ENCODE results near the gene PAXIP1.
"Not testable (repeated sequence)": the region's sequence is repeated elsewhere in the genome, so short reads cannot be mapped to it uniquely, and the experiment has no call there.

The PAXIP1 gene

GRCh38 chr7:154931906-154932305, 71.0 kb downstream of the PAXIP1 start:
- TF ChIP-seq, protein P1, sequence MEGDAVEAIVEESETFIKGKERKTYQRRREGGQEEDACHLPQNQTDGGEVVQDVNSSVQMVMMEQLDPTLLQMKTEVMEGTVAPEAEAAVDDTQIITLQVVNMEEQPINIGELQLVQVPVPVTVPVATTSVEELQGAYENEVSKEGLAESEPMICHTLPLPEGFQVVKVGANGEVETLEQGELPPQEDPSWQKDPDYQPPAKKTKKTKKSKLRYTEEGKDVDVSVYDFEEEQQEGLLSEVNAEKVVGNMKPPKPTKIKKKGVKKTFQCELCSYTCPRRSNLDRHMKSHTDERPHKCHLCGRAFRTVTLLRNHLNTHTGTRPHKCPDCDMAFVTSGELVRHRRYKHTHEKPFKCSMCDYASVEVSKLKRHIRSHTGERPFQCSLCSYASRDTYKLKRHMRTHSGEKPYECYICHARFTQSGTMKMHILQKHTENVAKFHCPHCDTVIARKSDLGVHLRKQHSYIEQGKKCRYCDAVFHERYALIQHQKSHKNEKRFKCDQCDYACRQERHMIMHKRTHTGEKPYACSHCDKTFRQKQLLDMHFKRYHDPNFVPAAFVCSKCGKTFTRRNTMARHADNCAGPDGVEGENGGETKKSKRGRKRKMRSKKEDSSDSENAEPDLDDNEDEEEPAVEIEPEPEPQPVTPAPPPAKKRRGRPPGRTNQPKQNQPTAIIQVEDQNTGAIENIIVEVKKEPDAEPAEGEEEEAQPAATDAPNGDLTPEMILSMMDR (IDR thresholded peaks at IDR 0.05; ENCODE audit: low read depth, low read length, missing control alignments), result no peak
- H3K4me3 ChIP-seq (replicated peaks; ENCODE audit: low read depth, low read length), result no peak overlapping the region
- no peak for DNase-seq (ENCODE audit: extremely low read depth, low read depth)

GRCh38 chr7:154929006-154929726, 73.8 kb downstream of the PAXIP1 start:
- H3K4me3 ChIP-seq (replicated peaks; ENCODE audit: low read depth, low read length), result peak overlapping the region; percentile 51
- TF ChIP-seq, protein P1 (IDR thresholded peaks at IDR 0.05; ENCODE audit: low read depth, low read length, missing control alignments), result no peak
- DNase-seq (ENCODE audit: extremely low read depth, low read depth), result no peak

DNA sequence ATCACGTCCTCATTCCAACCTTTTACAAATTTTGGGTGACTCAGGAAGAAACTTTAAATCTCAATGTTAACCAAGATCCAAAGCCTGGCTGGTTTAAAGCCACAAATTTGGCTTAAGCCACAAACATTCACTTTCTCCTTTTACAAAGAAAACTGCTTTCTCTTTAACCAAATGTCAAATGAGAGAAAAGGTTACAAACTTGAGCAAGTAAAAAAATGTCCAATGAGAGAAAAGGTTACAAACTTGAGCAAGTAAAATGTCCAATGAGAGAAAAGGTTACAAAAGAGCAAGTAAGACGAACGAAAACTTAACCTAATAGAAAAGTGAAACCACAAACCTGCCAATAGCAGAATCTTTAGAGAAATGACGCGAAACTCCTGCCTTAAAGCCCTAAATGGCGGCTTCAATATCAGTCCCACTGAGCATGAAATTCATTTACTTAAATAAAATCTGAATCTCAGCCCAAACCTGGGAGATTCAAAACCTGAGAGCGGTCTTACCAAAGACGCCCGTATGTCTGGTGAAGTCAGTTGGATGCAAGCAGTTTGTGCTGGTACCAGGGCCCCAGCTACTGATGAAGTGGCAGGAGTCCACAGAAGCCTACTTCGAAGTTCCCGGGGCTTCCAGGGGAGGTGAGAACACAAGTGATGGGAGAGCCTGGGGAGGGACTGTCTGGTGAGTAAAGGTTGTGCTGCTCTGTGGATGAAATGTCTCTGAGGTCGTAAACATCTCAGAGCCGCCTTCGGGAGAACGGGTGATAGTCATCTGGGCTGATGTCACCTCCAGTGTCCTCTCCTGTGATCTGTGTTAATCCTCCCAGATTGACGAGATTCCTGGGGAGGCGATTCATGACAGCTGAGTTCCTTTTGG, 74.6 kb downstream of the PAXIP1 start:
- DNase-seq (ENCODE audit: extremely low read depth, low read depth), result peak; percentile 92
- H3K4me3 ChIP-seq (replicated peaks; ENCODE audit: low read depth, low read length), result peak overlapping the region; percentile 51
- TF ChIP-seq, protein P1 (IDR thresholded peaks at IDR 0.05; ENCODE audit: low read depth, low read length, missing control alignments), result no peak

DNA sequence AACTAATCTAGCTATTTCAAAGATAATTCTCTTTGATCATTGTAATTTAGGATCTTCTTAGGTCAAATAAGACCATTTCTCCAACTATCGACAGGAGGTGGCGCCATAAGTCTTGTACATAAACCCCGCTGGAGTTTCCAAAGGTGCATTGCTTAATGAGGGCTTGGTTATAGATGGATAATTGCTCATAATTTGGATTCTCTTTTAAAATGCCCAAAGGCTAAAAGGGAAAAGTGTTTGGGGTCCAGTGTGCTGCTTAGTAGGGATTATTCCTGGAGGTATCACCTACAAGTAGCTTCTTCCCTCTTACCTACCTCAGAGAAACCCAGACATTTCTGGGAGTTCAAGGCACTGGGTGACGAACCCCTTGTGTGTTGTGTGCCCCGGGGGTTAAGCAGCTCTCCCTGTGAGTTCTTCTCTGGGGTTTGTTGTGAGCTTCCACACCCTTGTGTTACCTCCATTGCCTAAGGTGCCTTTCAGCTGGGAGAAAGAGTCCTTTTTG, 75.2 kb downstream of the PAXIP1 start:
- TF ChIP-seq, protein P1 (IDR thresholded peaks at IDR 0.05; ENCODE audit: low read depth, low read length, missing control alignments), result peak; percentile 62
- H3K4me3 ChIP-seq (replicated peaks; ENCODE audit: low read depth, low read length), result peak overlapping the region; percentile 51
- DNase-seq (ENCODE audit: extremely low read depth, low read depth), result peak; percentile 60

DNA sequence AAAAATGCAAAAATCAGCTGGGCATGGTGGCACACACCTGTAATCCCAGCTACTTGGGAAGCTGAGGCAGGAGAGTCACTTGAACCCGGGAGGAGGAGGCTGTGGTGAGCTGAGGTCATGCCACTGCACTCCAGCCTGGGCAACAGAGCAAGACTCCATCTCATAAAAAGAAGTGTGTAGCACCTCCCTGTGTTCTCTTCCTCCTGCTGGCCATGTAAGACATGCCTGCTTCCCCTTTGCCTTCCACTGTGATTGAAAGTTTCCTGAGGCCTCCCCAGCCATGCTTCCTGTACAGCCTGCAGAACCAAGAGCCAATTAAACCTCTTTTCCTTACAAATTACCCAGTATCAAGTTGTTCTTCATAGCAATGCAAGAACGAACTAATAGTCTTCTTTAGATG, 80.5 kb downstream of the PAXIP1 start:
- not testable (repeated sequence) for DNase-seq (ENCODE audit: extremely low read depth, low read depth); H3K4me3 ChIP-seq (replicated peaks; ENCODE audit: low read depth, low read length)

- TF ChIP-seq, protein P1 (IDR thresholded peaks at IDR 0.05; ENCODE audit: low read depth, low read length, missing control alignments), result no peak
- DNase-seq (ENCODE audit: extremely low read depth, low read depth), result no peak
- H3K4me3 ChIP-seq (replicated peaks; ENCODE audit: low read depth, low read length), result no peak overlapping the region
Measured at GRCh38 chr7:154919344-154920225, 83.3 kb downstream of the PAXIP1 start.

All from HFF-Myc (cell line).